AG04450 (cell line): ENCODE results near the gene PRKG1. TPM values are rescaled to one million over a fixed set of nuclear protein-coding genes. Genes with fewer than 3 reads are reported as not detected.

Experiments
- CTCF ChIA-PET: fragments of 300-600, 350-600 bp; formaldehyde crosslinking; extraction: SDS; loops from one replicate; lab custom pipeline; 2022; ENCODE audit warnings: antibody characterized with exemption, inconsistent platforms; lab: Charles Lee
- POLR2A ChIA-PET: fragments of 350-600 bp; formaldehyde crosslinking; extraction: SDS; loops from one replicate; lab custom pipeline; 2021; ENCODE audit warnings: antibody characterized with exemption, inconsistent platforms; lab: Yijun Ruan, JAX
- DNase-seq: peaks from one replicate; pipeline ENCODE4 v3.0.0-alpha.2; 2011; ENCODE audit warnings: low read depth, low spot score
- H3K27ac ChIP-seq: one replicate; pipeline ENCODE4 v1.5.1; 2012; ENCODE audit warnings: low read depth, low read length, control low read depth
- H3K27me3 ChIP-seq: one replicate; pipeline ENCODE4 v1.6.0; 2012; ENCODE audit warnings: low read length; ENCODE audit not compliant: control insufficient read depth, insufficient read depth
- H3K4me3 ChIP-seq: 2 replicates; pipeline ENCODE4 v1.5.1; 2011; ENCODE audit warnings: mild to moderate bottlenecking, low read depth, low read length, control low read depth
- H3K9me3 ChIP-seq: 2 replicates; pipeline ENCODE4 v1.5.1; 2012; ENCODE audit warnings: low read length; ENCODE audit not compliant: control insufficient read depth, insufficient read depth
- polyA plus RNA-seq: library from polyadenylated mRNA; depleted of rRNA; stranded (reverse); fragments of >200 nt; gene quantifications from 2 replicates; pipeline ENCODE4 v1.2.3, GENCODE V29; 2011
- TF ChIP-seq, protein P1 (sequence below): IDR thresholded peaks from 2 replicates; pipeline ENCODE4 v1.5.1; 2011; ENCODE audit warnings: low read depth, low read length, control low read depth, inconsistent platforms

The PRKG1 gene
- polyA plus RNA-seq, 1 experiment: 19.0 TPM

DNA sequence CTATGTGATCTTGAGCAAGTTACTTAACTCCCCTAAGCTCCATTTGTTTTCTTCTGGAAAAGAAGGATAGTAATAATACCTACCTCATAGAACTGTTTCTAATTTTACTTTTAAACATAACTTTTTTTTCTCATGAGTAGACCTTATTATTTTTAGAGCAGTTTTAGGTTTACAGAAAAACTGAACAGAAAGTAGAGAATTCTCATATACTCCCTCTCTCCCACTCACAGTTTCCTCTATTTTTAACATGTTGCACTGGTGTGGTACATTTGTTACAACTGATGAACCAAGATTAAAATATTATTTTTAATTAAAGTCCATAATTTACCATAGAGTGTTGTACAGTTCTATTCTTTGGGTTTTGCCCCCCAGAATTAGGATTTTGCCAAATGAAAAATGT, 846.4 kb downstream of the PRKG1 start:
- DNase-seq: no peak
- Histone ChIP-seq H3K27me3 (no peaks in the 10 kb centered on the region), H3K27ac (no peak overlapping the region), H3K4me3 (no peak overlapping the region), H3K9me3 (no peaks in the 10 kb centered on the region)
- ChIA-PET POLR2A (no interaction called here), CTCF (no interaction called here)
- TF ChIP-seq, protein P1, sequence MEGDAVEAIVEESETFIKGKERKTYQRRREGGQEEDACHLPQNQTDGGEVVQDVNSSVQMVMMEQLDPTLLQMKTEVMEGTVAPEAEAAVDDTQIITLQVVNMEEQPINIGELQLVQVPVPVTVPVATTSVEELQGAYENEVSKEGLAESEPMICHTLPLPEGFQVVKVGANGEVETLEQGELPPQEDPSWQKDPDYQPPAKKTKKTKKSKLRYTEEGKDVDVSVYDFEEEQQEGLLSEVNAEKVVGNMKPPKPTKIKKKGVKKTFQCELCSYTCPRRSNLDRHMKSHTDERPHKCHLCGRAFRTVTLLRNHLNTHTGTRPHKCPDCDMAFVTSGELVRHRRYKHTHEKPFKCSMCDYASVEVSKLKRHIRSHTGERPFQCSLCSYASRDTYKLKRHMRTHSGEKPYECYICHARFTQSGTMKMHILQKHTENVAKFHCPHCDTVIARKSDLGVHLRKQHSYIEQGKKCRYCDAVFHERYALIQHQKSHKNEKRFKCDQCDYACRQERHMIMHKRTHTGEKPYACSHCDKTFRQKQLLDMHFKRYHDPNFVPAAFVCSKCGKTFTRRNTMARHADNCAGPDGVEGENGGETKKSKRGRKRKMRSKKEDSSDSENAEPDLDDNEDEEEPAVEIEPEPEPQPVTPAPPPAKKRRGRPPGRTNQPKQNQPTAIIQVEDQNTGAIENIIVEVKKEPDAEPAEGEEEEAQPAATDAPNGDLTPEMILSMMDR: no peak

DNA sequence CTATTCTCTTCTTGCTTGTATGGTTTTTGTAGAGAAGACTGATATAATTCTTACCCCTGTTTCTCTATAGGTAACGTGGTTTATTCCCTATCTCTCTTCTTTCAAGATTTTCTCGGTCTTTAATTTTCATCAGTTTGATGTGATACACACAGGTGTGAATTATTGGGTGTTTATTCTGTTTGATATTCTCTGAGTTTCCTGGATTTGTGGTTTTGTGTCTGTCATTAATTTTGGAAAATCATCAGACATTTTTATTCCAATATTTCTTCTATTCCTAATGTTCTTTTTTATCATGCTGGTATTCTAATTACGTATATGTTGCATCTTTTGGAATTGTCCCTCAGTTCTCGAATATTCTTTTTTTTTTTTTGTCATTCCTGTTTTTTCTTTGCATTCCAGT, 850.1 kb downstream of the PRKG1 start:
- Histone ChIP-seq H3K27ac (no peak overlapping the region), H3K27me3 (no peaks in the 10 kb centered on the region), H3K9me3 (no peaks in the 10 kb centered on the region), H3K4me3 (no peak overlapping the region)
- ChIA-PET POLR2A (no interaction called here), CTCF (no interaction called here)
- DNase-seq: no peak
- TF ChIP-seq, protein P1: no peak

DNA sequence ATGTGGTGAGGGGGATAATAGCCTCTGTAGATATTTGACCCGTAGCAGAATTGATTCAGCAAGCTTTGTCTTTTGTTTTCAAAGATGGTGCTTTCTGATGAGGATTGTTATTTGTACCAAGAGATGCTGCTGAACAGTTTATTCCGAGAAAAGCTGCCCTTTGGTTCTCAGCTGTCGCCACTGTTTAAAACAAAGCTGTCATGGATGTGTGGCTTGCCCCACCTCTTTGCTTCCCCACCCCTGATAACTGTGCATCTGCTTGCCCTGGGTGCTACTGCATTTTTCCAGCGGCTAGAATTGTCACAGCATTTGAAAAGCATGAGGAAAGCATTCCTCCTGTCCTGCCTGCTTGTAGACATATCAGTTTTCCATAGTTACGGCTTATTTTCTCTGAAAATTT, 852.0 kb downstream of the PRKG1 start:
- H3K27ac ChIP-seq: no peak overlapping the region
- CTCF ChIA-PET: no interaction called here
- no peaks in the 10 kb centered on the region for H3K27me3 ChIP-seq
- DNase-seq: no peak
- no peaks in the 10 kb centered on the region for H3K9me3 ChIP-seq
- POLR2A ChIA-PET: no interaction called here
- H3K4me3 ChIP-seq: no peak overlapping the region
- TF ChIP-seq, protein P1: no peak

DNA sequence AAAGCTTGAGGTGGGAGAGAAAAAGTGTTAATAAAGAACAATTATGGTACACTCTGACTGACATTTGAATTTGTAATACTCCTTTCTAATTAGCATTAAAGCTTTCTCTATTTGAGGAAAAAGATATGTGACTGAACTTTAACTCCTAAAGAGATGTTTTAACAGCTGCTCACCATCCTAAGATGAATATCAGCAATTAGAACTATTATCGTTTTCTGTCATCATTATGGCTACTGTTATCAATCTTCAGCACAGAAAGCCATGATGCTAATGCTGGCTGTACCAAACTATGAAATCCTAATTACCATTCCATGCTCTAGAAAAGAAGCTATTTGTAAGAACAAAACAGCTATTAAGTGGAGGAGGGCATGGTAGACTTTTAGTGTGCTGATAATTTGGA, 853.9 kb downstream of the PRKG1 start:
- H3K4me3 ChIP-seq: no peak overlapping the region
- H3K9me3 ChIP-seq: no peaks in the 10 kb centered on the region
- no peaks in the 10 kb centered on the region for H3K27me3 ChIP-seq
- ChIA-PET POLR2A (no interaction called here), CTCF (no interaction called here)
- TF ChIP-seq, protein P1: no peak
- H3K27ac ChIP-seq: no peak overlapping the region
- DNase-seq: no peak

DNA sequence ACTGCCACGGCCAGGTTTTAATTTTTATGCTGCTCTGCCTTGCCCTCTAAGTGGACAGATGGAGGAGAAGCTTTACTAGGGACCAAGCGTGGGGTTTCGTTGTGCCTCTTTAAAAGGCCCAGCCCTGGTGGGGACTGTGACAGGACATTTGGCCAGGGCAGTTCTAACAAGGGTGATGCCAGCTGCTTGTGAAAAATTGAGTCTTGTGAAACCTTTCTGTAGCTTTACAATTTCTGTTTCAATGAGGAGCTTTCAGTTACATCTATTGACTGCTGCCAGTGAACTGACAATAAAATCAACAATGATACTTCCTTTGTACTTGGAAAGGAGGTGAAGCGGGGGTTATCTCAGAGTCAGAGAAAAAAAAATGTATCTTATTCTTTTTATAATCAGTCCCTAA, 858.2 kb downstream of the PRKG1 start:
- POLR2A ChIA-PET: no interaction called here
- CTCF ChIA-PET: no interaction called here

More for the DNA sequence above, 858.2 kb downstream of the PRKG1 start:
- Histone ChIP-seq H3K27me3 (no peaks in the 10 kb centered on the region), H3K4me3 (no peak overlapping the region), H3K9me3 (no peaks in the 10 kb centered on the region), H3K27ac (no peak overlapping the region)
- TF ChIP-seq, protein P1: no peak
- DNase-seq: no peak
